GM19452 (cell line): ENCODE measurements around the gene ERICH4.
"Not testable (repeated sequence)": the region's sequence is repeated elsewhere in the genome, so short reads cannot be mapped to it uniquely, and the experiment has no call there.

Experiments
- ATAC-seq: cut with Tn5 transposase; IDR thresholded peaks from one replicate; pipeline ENCODE4 v1.9.1; 2021; ENCODE audit not compliant: unreplicated experiment

Gene ERICH4

DNA sequence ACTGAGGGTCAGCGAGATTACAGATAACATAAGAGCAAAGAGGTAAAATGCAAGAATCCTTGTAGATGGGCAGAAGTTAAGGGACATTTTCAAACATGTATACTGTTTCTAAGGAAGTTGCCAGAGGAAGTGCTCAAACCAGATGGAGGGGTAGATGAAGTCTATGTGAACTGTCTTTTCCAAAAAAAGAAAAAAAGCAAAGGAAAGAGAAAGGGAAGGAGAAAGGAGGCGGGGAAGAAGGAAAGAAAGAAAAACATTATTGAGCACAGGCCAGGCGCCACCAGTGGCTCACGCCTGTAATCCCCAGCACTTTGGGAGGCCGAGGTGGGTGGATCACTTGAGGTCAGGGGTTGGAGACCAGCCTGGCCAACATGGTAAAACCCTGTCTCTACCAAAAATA lies 8.5 kb upstream of the ERICH4 start:
- ATAC-seq = no peak

DNA sequence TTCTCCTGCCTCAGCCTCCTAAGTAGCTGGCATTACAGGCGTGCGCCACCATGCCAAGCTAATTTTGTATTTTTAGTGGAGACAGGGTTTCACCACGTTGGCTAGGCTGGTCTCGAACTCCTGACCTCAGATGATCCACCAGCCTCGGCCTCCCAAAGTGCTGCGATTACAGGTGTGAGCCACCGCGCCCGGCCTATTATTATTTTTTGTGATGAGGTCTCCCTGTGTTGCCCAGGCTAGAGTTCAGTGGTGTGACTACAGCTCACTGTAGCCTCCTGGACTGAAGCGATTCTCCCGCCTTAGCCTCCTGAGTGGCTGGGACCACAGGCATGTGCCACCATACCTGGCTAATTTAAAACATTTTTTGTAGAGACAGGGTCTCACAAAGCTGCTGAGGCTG lies 7.6 kb upstream of the ERICH4 start:
- ATAC-seq = not testable (repeated sequence)

DNA sequence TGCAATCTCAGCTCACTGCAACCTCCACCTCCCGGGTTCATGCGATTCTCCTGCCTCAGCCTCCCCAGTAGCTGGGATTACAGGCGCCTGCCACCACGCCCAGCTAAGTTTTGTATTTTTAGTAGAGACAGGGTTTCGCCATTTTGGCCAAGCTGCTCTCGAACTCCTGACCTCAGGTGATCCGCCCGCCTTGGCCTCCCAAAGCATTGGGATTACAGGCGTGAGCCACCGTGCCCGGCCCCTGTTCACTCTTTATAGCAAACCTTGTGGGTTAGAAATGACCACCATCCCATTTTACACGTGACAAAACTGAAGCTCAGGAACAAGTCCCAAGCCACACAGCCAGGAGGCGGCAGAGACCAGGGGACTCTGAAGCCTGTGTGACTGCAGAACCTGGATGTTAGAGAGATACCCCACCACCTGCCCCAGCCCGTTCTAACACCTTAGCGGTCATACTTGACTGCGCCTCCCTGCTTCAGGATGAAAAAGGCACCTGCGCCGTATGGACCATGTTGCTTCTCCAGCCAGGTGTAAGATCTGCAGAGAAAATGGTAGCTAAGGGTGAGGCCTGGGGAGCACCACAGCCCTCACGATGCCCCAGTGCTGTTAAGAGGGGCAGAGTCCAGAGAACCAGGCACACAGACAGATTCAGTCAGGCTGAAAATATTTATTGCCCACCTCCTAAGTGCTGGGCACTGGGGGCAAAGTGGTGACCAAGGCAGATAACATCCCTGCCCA lies 6.9 kb upstream of the ERICH4 start:
- ATAC-seq = no peak

- no peak for ATAC-seq
Observed at GRCh38 chr19:41436674-41436951, 6.3 kb upstream of the ERICH4 start.

- no peak for ATAC-seq
Observed at GRCh38 chr19:41437944-41438574, 4.9 kb upstream of the ERICH4 start.

DNA sequence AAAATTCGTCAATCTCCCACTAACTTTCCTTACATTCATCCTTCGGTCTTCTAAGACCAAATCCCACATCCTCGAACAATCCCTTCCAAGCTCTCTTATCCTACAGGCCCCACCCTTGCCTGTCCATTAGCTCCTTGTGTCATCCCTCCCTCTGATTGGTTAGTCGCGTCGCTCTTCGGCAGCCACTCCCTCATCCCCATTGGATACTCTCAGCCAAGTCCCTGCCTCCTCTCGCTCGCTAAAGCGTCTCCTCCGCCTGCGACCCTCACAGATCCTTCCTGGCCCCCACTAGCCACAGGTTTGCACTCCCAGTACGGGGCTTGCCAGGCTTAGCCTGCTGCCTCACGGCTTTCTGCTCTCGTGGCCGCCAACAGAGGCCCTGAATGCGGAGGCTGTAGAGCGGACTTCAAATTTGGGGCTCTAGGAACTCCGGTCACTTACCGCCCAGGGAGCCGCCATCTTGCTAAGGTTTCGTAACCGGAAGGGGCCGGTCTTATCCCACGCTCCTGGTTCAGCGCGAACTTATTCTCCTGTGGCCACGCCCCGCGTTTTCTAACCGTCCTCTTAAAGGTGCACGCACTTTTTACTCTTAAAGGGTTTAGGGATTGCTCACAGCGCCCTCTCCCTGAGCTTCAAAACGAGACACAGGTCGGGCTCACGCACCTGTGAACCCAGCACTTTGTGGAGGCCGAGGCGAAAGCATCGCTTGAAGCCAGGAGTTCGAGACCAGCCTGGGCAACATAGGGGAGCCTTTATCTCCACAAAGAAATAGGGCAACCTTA lies 3.3 kb upstream of the ERICH4 start, which contains the start of gene DMAC2:
TSS of gene DMAC2 (minus strand) at position 472 of the 782 bp plus-strand sequence. CDS start at position 459, 13 bp downstream.
- ATAC-seq = peak; percentile 87

GRCh38 chr19:41441321-41441945 lies 1.5 kb upstream of the ERICH4 start:
- ATAC-seq = no peak

DNA sequence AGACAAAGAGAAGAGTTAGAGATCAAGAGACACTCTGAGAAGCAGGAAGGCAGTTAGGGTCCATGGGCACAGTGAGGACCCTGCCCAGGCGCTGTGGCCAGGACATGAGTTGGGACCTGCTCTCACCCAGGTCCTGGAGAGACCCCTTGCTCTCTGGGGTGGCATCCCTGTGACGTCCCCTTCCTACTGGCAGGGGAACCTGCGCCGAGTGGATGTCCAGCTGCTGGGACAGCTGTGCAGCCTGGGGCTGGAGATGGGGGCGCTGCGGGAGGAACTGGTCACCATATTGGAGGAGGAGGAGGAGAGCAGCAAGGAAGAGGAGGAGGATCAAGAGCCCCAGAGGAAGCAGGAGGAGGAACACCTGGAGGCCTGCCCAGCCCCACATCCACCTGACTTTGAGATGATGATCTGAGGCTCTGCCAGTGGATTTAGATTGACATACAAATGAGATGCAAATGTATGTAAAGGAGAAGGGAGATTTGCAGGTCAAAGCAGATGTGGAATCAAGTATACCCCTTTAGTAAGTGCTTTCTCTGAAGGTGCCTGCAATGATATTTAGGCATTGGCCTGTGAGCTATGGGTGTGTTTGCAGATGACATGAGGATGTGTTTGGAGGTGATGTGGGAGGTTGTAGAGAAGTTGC lies 978 bp downstream of the ERICH4 start:
- ATAC-seq = no peak

DNA sequence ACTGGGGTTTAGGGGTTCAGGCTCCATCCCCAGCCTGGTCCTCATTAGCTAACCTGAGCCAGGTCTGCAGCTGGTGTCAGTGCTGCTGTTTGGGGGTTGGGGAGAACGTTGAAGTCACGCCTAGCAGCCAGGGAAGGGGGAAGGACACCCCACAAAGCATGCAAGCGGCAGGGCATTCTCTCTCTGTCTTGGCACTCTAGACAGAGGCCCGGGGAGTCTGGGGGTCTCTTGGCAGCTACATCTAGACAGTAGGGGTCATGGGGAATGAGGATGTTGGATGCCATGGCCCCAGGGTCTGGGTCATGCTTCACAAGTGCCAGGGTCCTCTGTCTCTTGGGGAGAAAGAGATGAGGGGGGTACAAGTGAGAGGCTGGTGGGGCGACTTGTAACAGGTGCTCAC lies 2.6 kb downstream of the ERICH4 start:
- ATAC-seq = no peak

- ATAC-seq = no peak
Observed at GRCh38 chr19:41447732-41448332, 4.9 kb downstream of the ERICH4 start.

GRCh38 chr19:41449079-41449864 lies 6.3 kb downstream of the ERICH4 start:
- no peak for ATAC-seq

DNA sequence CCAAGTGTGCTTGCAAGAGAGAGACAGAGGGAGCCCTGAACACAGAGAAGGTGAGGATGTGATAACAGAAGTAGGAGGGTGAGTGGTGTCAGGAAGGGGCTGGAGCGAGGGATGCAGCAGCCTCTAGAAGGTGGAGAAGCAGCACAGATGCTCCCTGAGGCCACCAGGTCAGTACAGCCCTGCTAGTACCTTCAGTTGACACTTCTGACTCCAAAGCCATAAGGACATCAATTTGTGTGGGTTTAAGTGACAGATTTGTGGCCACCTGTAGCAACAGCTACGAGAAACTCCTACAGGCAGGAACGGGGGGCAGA lies 6.9 kb downstream of the ERICH4 start:
- no peak for ATAC-seq

- no peak for ATAC-seq
Observed at GRCh38 chr19:41452584-41453275, 9.8 kb downstream of the ERICH4 start.

- ATAC-seq = no peak
Observed at GRCh38 chr19:41455936-41456335, 13.0 kb downstream of the ERICH4 start.

DNA sequence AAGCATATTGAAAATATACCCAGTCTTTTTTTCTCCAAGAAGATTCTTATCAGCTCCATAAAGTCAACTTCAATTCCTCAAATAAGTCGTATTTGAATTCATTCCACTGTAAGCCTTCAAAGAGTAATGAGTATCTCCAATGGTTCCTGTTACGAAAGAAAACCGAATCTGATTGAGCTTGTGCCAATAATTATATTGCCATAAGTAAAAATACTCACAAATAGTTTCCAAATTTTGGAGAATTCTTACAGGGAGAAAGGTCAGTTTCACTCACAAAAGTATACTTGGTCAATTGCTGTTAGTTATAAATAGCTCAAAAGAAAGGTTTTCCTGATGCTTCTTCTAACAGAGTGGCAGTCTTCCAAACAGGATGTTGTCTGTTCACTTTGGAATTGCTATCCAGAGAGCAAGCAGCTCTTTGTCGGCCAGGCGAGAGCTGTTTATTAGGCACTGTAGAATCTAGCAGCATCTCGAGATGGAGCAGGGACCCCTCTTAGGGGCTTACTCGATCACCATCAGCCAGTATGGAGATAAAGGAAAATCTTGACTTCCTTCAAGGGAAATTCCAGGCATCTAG lies 13.5 kb downstream of the ERICH4 start:
- no peak for ATAC-seq

DNA sequence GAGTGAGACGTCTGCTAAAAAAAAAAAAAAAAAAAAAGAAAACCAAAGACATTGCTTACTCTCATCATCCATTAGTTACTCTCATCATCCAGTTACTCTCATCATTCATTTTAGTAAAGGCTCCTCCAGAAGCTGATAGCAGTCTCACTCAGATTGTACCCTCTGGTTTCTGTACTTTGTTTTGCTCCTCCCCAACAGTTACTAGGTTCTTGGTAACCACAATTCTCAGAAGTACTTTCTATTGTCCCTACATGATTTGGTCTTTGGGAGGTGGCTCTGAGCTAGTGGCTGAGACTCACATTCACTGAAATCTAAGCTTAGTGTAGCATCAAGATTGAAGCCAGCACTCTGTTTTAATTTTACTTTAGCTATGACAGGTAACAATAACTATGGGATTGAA lies 14.3 kb downstream of the ERICH4 start:
- peak; percentile 71 for ATAC-seq

- no peak for ATAC-seq
Observed at GRCh38 chr19:41462497-41462896, 19.5 kb downstream of the ERICH4 start.

DNA sequence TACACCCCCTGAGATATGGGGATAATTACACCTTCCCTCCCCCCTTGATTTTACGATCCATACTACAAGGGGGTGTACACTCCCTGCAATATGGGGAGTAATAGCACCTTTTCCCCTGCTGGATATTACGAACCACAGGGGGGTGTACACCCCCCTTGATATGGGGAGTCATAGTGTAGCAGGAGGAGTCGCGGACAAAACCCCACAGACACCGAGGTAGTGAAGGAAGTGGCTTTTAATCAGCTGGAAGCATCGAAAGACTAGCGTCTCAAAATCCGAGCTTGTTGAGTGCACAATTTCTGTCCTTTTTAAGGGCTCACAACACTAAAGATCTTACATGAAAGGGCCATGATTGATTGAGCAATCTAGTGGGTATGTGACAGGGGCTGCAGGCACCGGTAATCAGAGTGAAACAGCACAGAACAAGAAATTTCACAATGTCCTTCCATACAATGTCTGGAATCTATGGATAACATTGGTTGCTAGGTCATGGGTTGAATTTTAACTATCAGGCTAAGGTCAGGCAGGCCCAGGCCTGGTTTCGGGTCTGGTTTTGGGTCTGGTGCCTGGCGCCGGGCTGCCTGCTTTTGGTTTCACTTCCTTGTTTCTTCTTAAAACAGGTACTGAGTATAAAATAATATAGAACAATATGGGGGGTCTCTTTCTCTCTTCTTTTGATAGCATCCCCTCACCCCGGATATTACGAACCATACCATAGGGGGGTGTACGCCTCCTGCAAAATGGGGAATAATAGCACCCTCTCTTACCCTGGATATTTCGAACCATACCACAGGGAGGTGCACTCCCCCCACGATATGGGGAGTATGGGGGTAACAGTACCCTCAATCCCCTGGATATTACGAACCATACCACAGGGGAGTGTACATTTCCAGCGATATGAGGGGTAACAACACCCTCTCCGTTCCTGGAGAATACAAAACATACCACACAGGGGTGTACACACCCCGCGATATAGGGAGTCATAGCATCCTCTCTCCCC lies 20.6 kb downstream of the ERICH4 start:
- ATAC-seq = not testable (repeated sequence)
